GM18907 (cell line): ENCODE data around the gene SCFD2.
A peak's percentile ranks its signal among the peaks of the same experiment; 100 is the strongest.
"Not testable (repeated sequence)": the region's sequence is repeated elsewhere in the genome, so short reads cannot be mapped to it uniquely, and the experiment has no call there.

Experiments used
- ATAC-seq: cut with Tn5 transposase; IDR thresholded peaks from one replicate; pipeline ENCODE4 v1.9.1; 2021; ENCODE audit warnings: mild to moderate bottlenecking, moderate library complexity; ENCODE audit not compliant: unreplicated experiment

SCFD2 gene

GRCh38 chr4:53365486-53366300 is at the start of gene SCFD2:
SCFD2 (minus strand) TSS chr4:53366061.
- ATAC-seq, result peak; percentile 97

GRCh38 chr4:53409479-53409878 is 43.6 kb upstream of the SCFD2 start:
- ATAC-seq, result not testable (repeated sequence)

GRCh38 chr4:53380221-53380620 is 14.4 kb upstream of the SCFD2 start:
- ATAC-seq, result no peak

GRCh38 chr4:53378171-53378482 is 12.3 kb upstream of the SCFD2 start:
- no peak for ATAC-seq

- peak; percentile 89 for ATAC-seq
Observed at GRCh38 chr4:53377319-53378170, 11.7 kb upstream of the SCFD2 start, which contains the start of gene FIP1L1. FIP1L1 (plus strand) TSS chr4:53377641; CDS start chr4:53377839, 198 bp downstream.

- ATAC-seq, result peak; percentile 1
Observed at GRCh38 chr4:53376900-53377299, 11.0 kb upstream of the SCFD2 start.

- ATAC-seq, result no peak
Observed at GRCh38 chr4:53374777-53375258, 9.0 kb upstream of the SCFD2 start.

GRCh38 chr4:53371843-53372521 is 6.1 kb upstream of the SCFD2 start:
- ATAC-seq, result no peak

- no peak for ATAC-seq
Observed at GRCh38 chr4:53371049-53371448, 5.2 kb upstream of the SCFD2 start.

GRCh38 chr4:53367721-53368120 is 1.9 kb upstream of the SCFD2 start:
- no peak for ATAC-seq

GRCh38 chr4:53366301-53366716 is 448 bp upstream of the SCFD2 start:
- ATAC-seq, result peak; percentile 20

- ATAC-seq, result peak; percentile 21
Observed at GRCh38 chr4:53365121-53365485, 758 bp downstream of the SCFD2 start.

GRCh38 chr4:53364624-53365023 is 1.2 kb downstream of the SCFD2 start:
- no peak for ATAC-seq

GRCh38 chr4:53362093-53362492 is 3.8 kb downstream of the SCFD2 start:
- no peak for ATAC-seq

- no peak for ATAC-seq
Observed at GRCh38 chr4:53361451-53361850, 4.4 kb downstream of the SCFD2 start.

GRCh38 chr4:53355930-53356521 is 9.8 kb downstream of the SCFD2 start:
- ATAC-seq, result no peak

- ATAC-seq, result no peak
Observed at GRCh38 chr4:53354012-53354722, 11.7 kb downstream of the SCFD2 start.

- no peak for ATAC-seq
Observed at GRCh38 chr4:53349091-53349491, 16.8 kb downstream of the SCFD2 start.

GRCh38 chr4:53348046-53348445 is 17.8 kb downstream of the SCFD2 start:
- no peak for ATAC-seq
